H9 (cell line): ENCODE results near the gene AFF1. TPM values are rescaled to one million over a fixed set of nuclear protein-coding genes. Genes with fewer than 3 reads are reported as not detected.

Source experiments
- DNase-seq: peaks from one replicate; pipeline ENCODE4 v3.0.0-alpha.2; 2017
- H2AFZ ChIP-seq: one replicate; pipeline ENCODE4 v1.6.1; 2013; ENCODE audit warnings: mild to moderate bottlenecking, low read length, control low read depth, moderate library complexity
- H2AK5ac ChIP-seq: 2 replicates; pipeline ENCODE4 v1.6.1; 2013; ENCODE audit warnings: low read length, control low read depth, mixed read lengths; ENCODE audit not compliant: insufficient read length
- H2BK120ac ChIP-seq: one replicate; pipeline ENCODE4 v1.6.1; 2013; ENCODE audit warnings: low read depth, mild to moderate bottlenecking, low read length, control low read depth, inconsistent platforms; ENCODE audit not compliant: poor library complexity, severe bottlenecking
- H2BK12ac ChIP-seq: 2 replicates; pipeline ENCODE4 v1.6.1; 2013; ENCODE audit warnings: low read length, control low read depth, mixed read lengths, low read depth; ENCODE audit not compliant: insufficient read length
- H2BK15ac ChIP-seq: 2 replicates; pipeline ENCODE4 v1.6.1; 2013; ENCODE audit warnings: low read depth, low read length, control low read depth
- H2BK20ac ChIP-seq: one replicate; pipeline ENCODE4 v1.6.1; 2013; ENCODE audit warnings: low read depth, mild to moderate bottlenecking, low read length, control low read depth, inconsistent platforms; ENCODE audit not compliant: poor library complexity, severe bottlenecking
- H2BK5ac ChIP-seq: 2 replicates; pipeline ENCODE4 v1.6.1; 2013; ENCODE audit warnings: low read length, control low read depth, mixed read lengths; ENCODE audit not compliant: insufficient read length
- H3K14ac ChIP-seq: 2 replicates; pipeline ENCODE4 v1.6.1; 2013; ENCODE audit warnings: low read length, control low read depth; ENCODE audit not compliant: insufficient read depth
- H3K18ac ChIP-seq: 2 replicates; pipeline ENCODE4 v1.6.1; 2013; ENCODE audit warnings: low read depth, mild to moderate bottlenecking, mixed read lengths, low read length, control low read depth; ENCODE audit not compliant: insufficient read length
- H3K23ac ChIP-seq: 2 replicates; pipeline ENCODE4 v1.6.1; 2013; ENCODE audit warnings: low read length, control low read depth, mixed read lengths, low read depth; ENCODE audit not compliant: insufficient read length
- H3K23me2 ChIP-seq: 2 replicates; pipeline ENCODE4 v1.6.1; 2013; ENCODE audit warnings: low read depth, mild to moderate bottlenecking, mixed read lengths, low read length, control low read depth; ENCODE audit not compliant: insufficient read length, poor library complexity, severe bottlenecking
- H3K27ac ChIP-seq: 2 replicates; pipeline ENCODE4 v1.5.1; 2013; ENCODE audit warnings: low read length, control low read depth, mixed read lengths, low read depth; ENCODE audit not compliant: insufficient read length
- H3K27me3 ChIP-seq: 2 replicates; pipeline ENCODE4 v1.6.1; 2013; ENCODE audit warnings: low read length, control low read depth, inconsistent platforms; ENCODE audit not compliant: insufficient read depth
- H3K4ac ChIP-seq: 2 replicates; pipeline ENCODE4 v1.6.1; 2013; ENCODE audit warnings: low read depth, mild to moderate bottlenecking, control low read depth, inconsistent platforms, low read length, moderate library complexity
- H3K4me1 ChIP-seq: 2 replicates; pipeline ENCODE4 v1.6.1; 2013; ENCODE audit warnings: low read length, control low read depth, inconsistent platforms; ENCODE audit not compliant: insufficient read depth
- H3K4me2 ChIP-seq: 2 replicates; pipeline ENCODE4 v1.6.1; 2013; ENCODE audit warnings: low read length, control low read depth, mixed read lengths; ENCODE audit not compliant: insufficient read length, insufficient read depth
- H3K56ac ChIP-seq: 2 replicates; pipeline ENCODE4 v1.6.1; 2013; ENCODE audit warnings: low read depth, mild to moderate bottlenecking, mixed read lengths, low read length, control low read depth; ENCODE audit not compliant: insufficient read length
- H3K79me1 ChIP-seq: 2 replicates; pipeline ENCODE4 v1.6.1; 2013; ENCODE audit warnings: low read depth, mild to moderate bottlenecking, moderate library complexity, low read length, control low read depth, inconsistent platforms; ENCODE audit not compliant: insufficient read depth, poor library complexity, severe bottlenecking
- H3K79me2 ChIP-seq: 2 replicates; pipeline ENCODE4 v1.6.1; 2013; ENCODE audit warnings: low read length, control low read depth, inconsistent platforms; ENCODE audit not compliant: insufficient read depth
- H3K9ac ChIP-seq: 2 replicates; pipeline ENCODE4 v1.6.1; 2013; ENCODE audit warnings: low read length, control low read depth, mixed read lengths; ENCODE audit not compliant: insufficient read length; ENCODE audit errors: extremely low read depth
- H3K9me3 ChIP-seq: one replicate; pipeline ENCODE4 v1.6.1; 2013; ENCODE audit warnings: low read depth, low read length, inconsistent platforms; ENCODE audit not compliant: control insufficient read depth
- H3T11ph ChIP-seq: one replicate; pipeline ENCODE4 v1.6.1; 2013; ENCODE audit warnings: mild to moderate bottlenecking, low read length, control low read depth, inconsistent platforms
- H4K20me1 ChIP-seq: one replicate; pipeline ENCODE4 v1.6.1; 2013; ENCODE audit not compliant: control insufficient read depth, insufficient read length, insufficient read depth
- H4K5ac ChIP-seq: 2 replicates; pipeline ENCODE4 v1.6.1; 2013; ENCODE audit warnings: low read depth, mild to moderate bottlenecking, mixed read lengths, low read length, control low read depth; ENCODE audit not compliant: insufficient read length
- H4K8ac ChIP-seq: replicated peaks from 2 replicates; pipeline ENCODE4 v1.6.1; 2013; ENCODE audit warnings: low read length, control low read depth, mixed read lengths, low read depth; ENCODE audit not compliant: insufficient read length
- H4K91ac ChIP-seq: 2 replicates; pipeline ENCODE4 v1.6.1; 2013; ENCODE audit warnings: low read depth, mild to moderate bottlenecking, moderate library complexity, mixed read lengths, low read length, control low read depth; ENCODE audit not compliant: insufficient read length
- H3K27ac Mint-ChIP-seq, 3 experiments: 2 replicates in 2 of 3; 3 replicates in 1 of 3; pipeline ENCODE4 v1.8.0; 2020 to 2021; ENCODE audit warnings: mixed read lengths in 3 of 3, mild to moderate bottlenecking in 1 of 3, moderate library complexity in 1 of 3
- H3K27me3 Mint-ChIP-seq: 2 replicates; pipeline ENCODE4 v1.8.0; 2021; ENCODE audit warnings: low read depth, mild to moderate bottlenecking, moderate library complexity, mixed read lengths
- H3K36me3 Mint-ChIP-seq, 3 experiments: 2 replicates in 2 of 3; 3 replicates in 1 of 3; pipeline ENCODE4 v1.8.0; 2020 to 2021; ENCODE audit warnings: low read depth in 3 of 3, mixed read lengths in 3 of 3; ENCODE audit not compliant: insufficient read depth in 1 of 3
- H3K4me1 Mint-ChIP-seq, 2 experiments: 2 replicates each; pipeline ENCODE4 v1.8.0; 2020; ENCODE audit warnings: mixed read lengths in 2 of 2
- H3K4me3 Mint-ChIP-seq, 2 experiments: 2 replicates in 1 of 2; 3 replicates in 1 of 2; pipeline ENCODE4 v1.8.0; 2020 to 2021; ENCODE audit warnings: mild to moderate bottlenecking in 2 of 2, mixed read lengths in 2 of 2, moderate library complexity in 1 of 2
- H3K9me3 Mint-ChIP-seq, 2 experiments: 2 replicates in 1 of 2; 3 replicates in 1 of 2; pipeline ENCODE4 v1.8.0; 2020; ENCODE audit warnings: mild to moderate bottlenecking in 2 of 2, mixed read lengths in 2 of 2, moderate library complexity in 1 of 2
- WGBS: extraction: QIAGEN DNeasy Blood & Tissue Kit; methylation state at CpG from one replicate; pipeline ENCODE4 v1.1.7; 2013; ENCODE audit warnings: missing lambda C conversion rate, low lambda C conversion rate, mixed read lengths; ENCODE audit not compliant: insufficient read length; ENCODE audit errors: extremely low coverage; 5-methylcytosine and 5-hydroxymethylcytosine counted together
- total RNA-seq: library from RNA; stranded (reverse); gene quantifications from 2 replicates; pipeline ENCODE4 v1.2.1, GENCODE V29; 2021
- TF ChIP-seq, protein P1 (sequence below): fragments of 200-600 bp; sonication (generic); conservative IDR thresholded peaks from 3 replicates; pipeline ENCODE4 v1.8.0; 2021; ENCODE audit warnings: antibody characterized with exemption, mild to moderate bottlenecking

Gene AFF1
- total RNA-seq, 1 experiment from 2014 or later, result 74.5 TPM

DNA sequence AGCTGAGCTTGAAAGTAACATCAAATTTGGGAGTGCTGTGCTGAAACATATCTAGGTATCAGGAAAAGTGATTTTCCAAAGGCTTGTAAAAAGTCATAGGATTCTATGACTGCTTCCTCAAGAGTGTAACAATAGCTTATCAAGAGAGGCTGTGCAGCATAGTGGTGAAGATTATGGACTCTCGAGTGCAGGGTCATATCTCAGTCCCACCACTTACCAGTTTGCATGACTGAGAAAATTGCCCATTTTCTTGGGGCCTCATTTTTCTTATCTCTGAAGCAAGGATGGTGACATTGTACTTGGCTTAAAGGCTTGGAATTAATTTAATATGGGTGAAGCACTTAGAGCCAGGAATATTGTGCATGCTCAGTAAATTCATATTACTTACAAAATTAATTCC lies 57.2 kb downstream of the AFF1 start:
- no peak overlapping the region for H3K56ac ChIP-seq

More for the DNA sequence above, 57.2 kb downstream of the AFF1 start:
- no peak overlapping the region for H4K91ac ChIP-seq
- no peak overlapping the region for H3K4ac ChIP-seq
- H3K27ac ChIP-seq, result no peak overlapping the region
- H3K14ac ChIP-seq, result no peak overlapping the region
- no peak overlapping the region for H3K4me3 Mint-ChIP-seq
- peaks cover 24 to 34% (median 31%) of the 10 kb centered on the region in 3 experiments for H3K36me3 Mint-ChIP-seq
- no peaks in the 10 kb centered on the region for H3K23me2 ChIP-seq
- no peaks in the 10 kb centered on the region for H3K27me3 Mint-ChIP-seq
- TF ChIP-seq, protein P1, sequence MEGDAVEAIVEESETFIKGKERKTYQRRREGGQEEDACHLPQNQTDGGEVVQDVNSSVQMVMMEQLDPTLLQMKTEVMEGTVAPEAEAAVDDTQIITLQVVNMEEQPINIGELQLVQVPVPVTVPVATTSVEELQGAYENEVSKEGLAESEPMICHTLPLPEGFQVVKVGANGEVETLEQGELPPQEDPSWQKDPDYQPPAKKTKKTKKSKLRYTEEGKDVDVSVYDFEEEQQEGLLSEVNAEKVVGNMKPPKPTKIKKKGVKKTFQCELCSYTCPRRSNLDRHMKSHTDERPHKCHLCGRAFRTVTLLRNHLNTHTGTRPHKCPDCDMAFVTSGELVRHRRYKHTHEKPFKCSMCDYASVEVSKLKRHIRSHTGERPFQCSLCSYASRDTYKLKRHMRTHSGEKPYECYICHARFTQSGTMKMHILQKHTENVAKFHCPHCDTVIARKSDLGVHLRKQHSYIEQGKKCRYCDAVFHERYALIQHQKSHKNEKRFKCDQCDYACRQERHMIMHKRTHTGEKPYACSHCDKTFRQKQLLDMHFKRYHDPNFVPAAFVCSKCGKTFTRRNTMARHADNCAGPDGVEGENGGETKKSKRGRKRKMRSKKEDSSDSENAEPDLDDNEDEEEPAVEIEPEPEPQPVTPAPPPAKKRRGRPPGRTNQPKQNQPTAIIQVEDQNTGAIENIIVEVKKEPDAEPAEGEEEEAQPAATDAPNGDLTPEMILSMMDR, result no peak
- H2BK15ac ChIP-seq, result no peak overlapping the region
- no peak overlapping the region for H3K18ac ChIP-seq
- DNase-seq, result no peak
- H3K9ac ChIP-seq, result no peak overlapping the region
- WGBS, result no CpG with 5 or more reads among the region's 1 CpG
- no peak overlapping the region for H2BK120ac ChIP-seq
- H3K9me3 Mint-ChIP-seq, result peaks cover 4 to 7% of the 10 kb centered on the region in 2 experiments
- H2AK5ac ChIP-seq, result no peak overlapping the region
- H2AFZ ChIP-seq, result no peak overlapping the region
- no peak overlapping the region for H3K4me2 ChIP-seq
- no peaks in the 10 kb centered on the region for H3K4me1 ChIP-seq
- H3K9me3 ChIP-seq, result no peaks in the 10 kb centered on the region
- H3K79me2 ChIP-seq, result no peaks in the 10 kb centered on the region
- H2BK5ac ChIP-seq, result no peak overlapping the region
- H3K79me1 ChIP-seq, result no peaks in the 10 kb centered on the region
- H4K20me1 ChIP-seq, result no peaks in the 10 kb centered on the region
- H3K23ac ChIP-seq, result no peak overlapping the region
- no peak overlapping the region; a peak in 1 of 7 replicates for H3K27ac Mint-ChIP-seq
- no peaks in the 10 kb centered on the region for H3K27me3 ChIP-seq
- no peak overlapping the region for H4K5ac ChIP-seq
- H3T11ph ChIP-seq, result no peak overlapping the region
- H2BK12ac ChIP-seq, result no peak overlapping the region
- peaks cover 12 to 13% of the 10 kb centered on the region in 2 experiments for H3K4me1 Mint-ChIP-seq
- H4K8ac ChIP-seq, result no peak overlapping the region
- H2BK20ac ChIP-seq, result no peak overlapping the region
